Vagina (tissue), 2 donors: ENCODE results near the gene LRRC61. TPM values are rescaled to one million over a fixed set of nuclear protein-coding genes. Genes with fewer than 3 reads are reported as not detected.
"Not testable (repeated sequence)": the region's sequence is repeated elsewhere in the genome, so short reads cannot be mapped to it uniquely, and the experiment has no call there.

Source experiments
- DNase-seq, 2 donors: peaks; one replicate each; pipeline ENCODE4 v3.0.0-alpha.2; 2017; ENCODE audit errors: extremely low spot score in 2 of 2
- H3K27ac ChIP-seq: fragments of 200-600 bp; sonication (generic); one replicate; pipeline ENCODE4 v1.5.1; 2019
- H3K27me3 ChIP-seq: fragments of 200-600 bp; sonication (generic); one replicate; pipeline ENCODE4 v1.5.1; 2019
- H3K36me3 ChIP-seq, 2 donors: fragments of 200-600 bp; sonication (generic); one replicate each; pipeline ENCODE4 v1.5.1; 2017 to 2019
- H3K4me1 ChIP-seq: fragments of 200-600 bp; sonication (generic); one replicate; pipeline ENCODE4 v1.5.1; 2019
- H3K4me3 ChIP-seq, 2 donors: fragments of 200-600 bp; sonication (generic); 1 replicate in 1 of 2; 2 replicates in 1 of 2; pipeline ENCODE4 v1.5.1; 2016 to 2019
- H3K9me3 ChIP-seq: fragments of 200-600 bp; sonication (generic); one replicate; pipeline ENCODE4 v1.5.1; 2019
- CTCF ChIP-seq, 3 experiments: fragments of 450-650 bp in 2 of 3; fragments of 200-600 bp in 1 of 3; sonication (generic) in 1 of 3; IDR thresholded peaks; one replicate each; pipeline ENCODE4 v1.5.1; 2017 to 2019; ENCODE audit warnings: antibody characterized with exemption in 3 of 3, mild to moderate bottlenecking in 2 of 3, moderate library complexity in 2 of 3
- POLR2A ChIP-seq, 2 donors: fragments of 450-650 bp; IDR thresholded peaks; one replicate each; pipeline ENCODE4 v1.6.1; 2017; ENCODE audit warnings: antibody characterized with exemption in 2 of 2, mild to moderate bottlenecking in 2 of 2, moderate library complexity in 2 of 2
- POLR2AphosphoS5 ChIP-seq, 2 donors: sonication (generic); formaldehyde crosslinking; IDR thresholded peaks; one replicate each; pipeline ENCODE4 v1.9.0; 2017; ENCODE audit warnings: antibody characterized with exemption in 2 of 2, mild to moderate bottlenecking in 2 of 2, low read depth in 1 of 2; ENCODE audit not compliant: insufficient read depth in 1 of 2
- intact Hi-C: fragments of 100-400 bp; cut with DNase I; formaldehyde crosslinking; loops from one replicate; pipeline ENCODE4 v1.15.1; 2023
- total RNA-seq: library from RNA; depleted of rRNA; stranded (reverse); fragments of >200 nt; gene quantifications from one replicate; pipeline ENCODE4 v1.2.3, GENCODE V29; 2016

Gene LRRC61
- total RNA-seq, 1 donor from 2014 or later: 14.0 TPM

- H3K4me1 ChIP-seq, intact Hi-C loops, H3K9me3 ChIP-seq, H3K27me3 ChIP-seq, H3K36me3 ChIP-seq, H3K4me3 ChIP-seq, H3K27ac ChIP-seq, DNase-seq: not testable (repeated sequence)
Measured at GRCh38 chr7:150295027-150295426, 28.1 kb upstream of the LRRC61 start.

GRCh38 chr7:150295614-150296013 lies 27.5 kb upstream of the LRRC61 start:
- not testable (repeated sequence) for H3K4me3 ChIP-seq

GRCh38 chr7:150296802-150297201 lies 26.4 kb upstream of the LRRC61 start:
- H3K4me1 ChIP-seq, intact Hi-C loops, DNase-seq, H3K4me3 ChIP-seq, H3K27ac ChIP-seq, H3K27me3 ChIP-seq, H3K36me3 ChIP-seq, H3K9me3 ChIP-seq: not testable (repeated sequence)

More at GRCh38 chr7:150295614-150296013, 27.5 kb upstream of the LRRC61 start:
- H3K9me3 ChIP-seq, H3K27me3 ChIP-seq, H3K27ac ChIP-seq, H3K36me3 ChIP-seq, DNase-seq, intact Hi-C loops, H3K4me1 ChIP-seq: not testable (repeated sequence)

GRCh38 chr7:150297978-150298377 lies 25.2 kb upstream of the LRRC61 start:
- intact Hi-C loops, H3K4me1 ChIP-seq, H3K27me3 ChIP-seq, H3K27ac ChIP-seq, DNase-seq, H3K4me3 ChIP-seq, H3K9me3 ChIP-seq, H3K36me3 ChIP-seq: not testable (repeated sequence)

GRCh38 chr7:150302908-150303310 lies 20.2 kb upstream of the LRRC61 start:
- DNase-seq, H3K27me3 ChIP-seq, H3K27ac ChIP-seq, H3K9me3 ChIP-seq, H3K36me3 ChIP-seq, H3K4me3 ChIP-seq, H3K4me1 ChIP-seq, intact Hi-C loops: not testable (repeated sequence)

- H3K36me3 ChIP-seq, H3K27ac ChIP-seq, H3K27me3 ChIP-seq, H3K9me3 ChIP-seq, DNase-seq, H3K4me1 ChIP-seq, H3K4me3 ChIP-seq, intact Hi-C loops: not testable (repeated sequence)
Measured at GRCh38 chr7:150304499-150305258, 18.5 kb upstream of the LRRC61 start.

GRCh38 chr7:150305259-150305902 lies 17.8 kb upstream of the LRRC61 start:
- DNase-seq, H3K4me3 ChIP-seq, H3K9me3 ChIP-seq, H3K36me3 ChIP-seq, H3K4me1 ChIP-seq, H3K27me3 ChIP-seq, intact Hi-C loops, H3K27ac ChIP-seq: not testable (repeated sequence)

GRCh38 chr7:150305903-150306284 lies 17.3 kb upstream of the LRRC61 start:
- intact Hi-C loops, H3K9me3 ChIP-seq, H3K4me3 ChIP-seq, DNase-seq, H3K27ac ChIP-seq, H3K27me3 ChIP-seq, H3K36me3 ChIP-seq, H3K4me1 ChIP-seq: not testable (repeated sequence)

GRCh38 chr7:150306377-150306776 lies 16.8 kb upstream of the LRRC61 start:
- H3K36me3 ChIP-seq, DNase-seq, H3K4me1 ChIP-seq, H3K27me3 ChIP-seq, H3K9me3 ChIP-seq, H3K27ac ChIP-seq, intact Hi-C loops, H3K4me3 ChIP-seq: not testable (repeated sequence)

GRCh38 chr7:150307129-150307528 lies 16.0 kb upstream of the LRRC61 start:
- Histone ChIP-seq H3K27me3 (no peaks in the 10 kb centered on the region), H3K4me1 (no peaks in the 10 kb centered on the region), H3K36me3 (no peaks in the 10 kb centered on the region), H3K4me3 (no peak overlapping the region), H3K9me3 (no peaks in the 10 kb centered on the region), H3K27ac (no peak overlapping the region)
- intact Hi-C loops: no loop called here
- no peak for DNase-seq
- TF ChIP-seq POLR2AphosphoS5 (IDR thresholded peaks at IDR 0.05; ENCODE audit: insufficient read depth in 1 of 2, low read depth in 1 of 2) (no peak), POLR2A (IDR thresholded peaks at IDR 0.05) (no peak), CTCF (IDR thresholded peaks at IDR 0.05) (no peak)
